Vagina (tissue), 2 donors: Measurements from ENCODE around the gene GRM7. TPM values are rescaled to one million over a fixed set of nuclear protein-coding genes. Genes with fewer than 3 reads are reported as not detected.

Source experiments
- DNase-seq, 2 donors: peaks; one replicate each; pipeline ENCODE4 v3.0.0-alpha.2; 2017; ENCODE audit errors: extremely low spot score in 2 of 2
- H3K27ac ChIP-seq: fragments of 200-600 bp; sonication (generic); one replicate; pipeline ENCODE4 v1.5.1; 2019
- H3K27me3 ChIP-seq: fragments of 200-600 bp; sonication (generic); one replicate; pipeline ENCODE4 v1.5.1; 2019
- H3K36me3 ChIP-seq, 2 donors: fragments of 200-600 bp; sonication (generic); one replicate each; pipeline ENCODE4 v1.5.1; 2017 to 2019
- H3K4me1 ChIP-seq: fragments of 200-600 bp; sonication (generic); one replicate; pipeline ENCODE4 v1.5.1; 2019
- H3K4me3 ChIP-seq, 2 donors: fragments of 200-600 bp; sonication (generic); 1 replicate in 1 of 2; 2 replicates in 1 of 2; pipeline ENCODE4 v1.5.1; 2016 to 2019
- H3K9me3 ChIP-seq: fragments of 200-600 bp; sonication (generic); one replicate; pipeline ENCODE4 v1.5.1; 2019
- CTCF ChIP-seq, 3 experiments: fragments of 450-650 bp in 2 of 3; fragments of 200-600 bp in 1 of 3; sonication (generic) in 1 of 3; IDR thresholded peaks; one replicate each; pipeline ENCODE4 v1.5.1; 2017 to 2019; ENCODE audit warnings: antibody characterized with exemption in 3 of 3, mild to moderate bottlenecking in 2 of 3, moderate library complexity in 2 of 3
- POLR2A ChIP-seq, 2 donors: fragments of 450-650 bp; IDR thresholded peaks; one replicate each; pipeline ENCODE4 v1.6.1; 2017; ENCODE audit warnings: antibody characterized with exemption in 2 of 2, mild to moderate bottlenecking in 2 of 2, moderate library complexity in 2 of 2
- POLR2AphosphoS5 ChIP-seq, 2 donors: sonication (generic); formaldehyde crosslinking; IDR thresholded peaks; one replicate each; pipeline ENCODE4 v1.9.0; 2017; ENCODE audit warnings: antibody characterized with exemption in 2 of 2, mild to moderate bottlenecking in 2 of 2, low read depth in 1 of 2; ENCODE audit not compliant: insufficient read depth in 1 of 2
- intact Hi-C: fragments of 100-400 bp; cut with DNase I; formaldehyde crosslinking; loops from one replicate; pipeline ENCODE4 v1.15.1; 2023
- total RNA-seq: library from RNA; depleted of rRNA; stranded (reverse); fragments of >200 nt; gene quantifications from one replicate; pipeline ENCODE4 v1.2.3, GENCODE V29; 2016

Gene GRM7
- total RNA-seq, 1 donor from 2014 or later = 2.0 TPM

- no peak for DNase-seq
- Histone ChIP-seq H3K4me1 (peaks cover 8% of the 10 kb centered on the region), H3K4me3 (no peak overlapping the region), H3K27ac (no peak overlapping the region), H3K9me3 (no peaks in the 10 kb centered on the region), H3K36me3 (no peaks in the 10 kb centered on the region), H3K27me3 (no peaks in the 10 kb centered on the region)
- no peak for TF ChIP-seq POLR2AphosphoS5 (IDR thresholded peaks at IDR 0.05; ENCODE audit: insufficient read depth in 1 of 2, low read depth in 1 of 2)
- no peak for TF ChIP-seq POLR2A (IDR thresholded peaks at IDR 0.05)
- TF ChIP-seq CTCF (IDR thresholded peaks at IDR 0.05) = no peak
- intact Hi-C loops = no loop called here
These were observed 520.8 kb downstream of the GRM7 start for GRCh38 chr3:7381741-7382140.

GRCh38 chr3:7382293-7383010 lies 521.5 kb downstream of the GRM7 start:
- Histone ChIP-seq H3K4me3 (no peak overlapping the region), H3K27ac (no peak overlapping the region), H3K4me1 (peaks cover 8% of the 10 kb centered on the region), H3K9me3 (no peaks in the 10 kb centered on the region), H3K27me3 (no peaks in the 10 kb centered on the region), H3K36me3 (no peaks in the 10 kb centered on the region)
- intact Hi-C loops = no loop called here
- TF ChIP-seq POLR2A (IDR thresholded peaks at IDR 0.05) (no peak), POLR2AphosphoS5 (IDR thresholded peaks at IDR 0.05; ENCODE audit: insufficient read depth in 1 of 2, low read depth in 1 of 2) (peak in 1 of 2 donors; percentile 37), CTCF (IDR thresholded peaks at IDR 0.05) (no peak)
- no peak for DNase-seq

DNA sequence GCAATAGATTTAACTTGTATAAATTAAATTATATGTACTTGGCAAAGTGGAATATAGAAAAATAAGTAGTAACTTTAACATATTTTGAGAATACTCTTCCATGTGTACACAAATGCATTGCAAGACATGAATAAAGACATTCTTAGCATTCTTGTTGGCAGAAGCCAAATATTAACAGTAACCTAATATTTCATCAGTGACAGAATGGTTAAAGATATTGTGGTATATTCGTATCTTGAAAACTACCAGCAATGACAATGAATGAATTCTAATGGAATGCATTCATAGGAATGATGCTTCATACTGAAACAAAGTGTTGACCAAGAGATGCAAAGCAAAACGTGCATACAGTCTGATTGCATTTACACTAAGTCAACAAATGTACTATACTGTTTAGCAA lies 524.7 kb downstream of the GRM7 start:
- H3K4me1 ChIP-seq = peaks cover 8% of the 10 kb centered on the region
- H3K36me3 ChIP-seq = no peaks in the 10 kb centered on the region
- H3K27ac ChIP-seq = no peak overlapping the region
- H3K4me3 ChIP-seq = no peak overlapping the region
- no peak for TF ChIP-seq POLR2A (IDR thresholded peaks at IDR 0.05)
- TF ChIP-seq CTCF (IDR thresholded peaks at IDR 0.05) = no peak
- intact Hi-C loops = no loop called here
- no peak for DNase-seq
- no peaks in the 10 kb centered on the region for H3K27me3 ChIP-seq
- no peaks in the 10 kb centered on the region for H3K9me3 ChIP-seq

- Histone ChIP-seq H3K27ac (no peak overlapping the region), H3K4me1 (no peaks in the 10 kb centered on the region), H3K27me3 (no peaks in the 10 kb centered on the region), H3K4me3 (no peak overlapping the region), H3K9me3 (no peaks in the 10 kb centered on the region), H3K36me3 (no peaks in the 10 kb centered on the region)
- intact Hi-C loops = no loop called here
- no peak for TF ChIP-seq POLR2A (IDR thresholded peaks at IDR 0.05)
- TF ChIP-seq CTCF (IDR thresholded peaks at IDR 0.05) = no peak
- no peak for TF ChIP-seq POLR2AphosphoS5 (IDR thresholded peaks at IDR 0.05; ENCODE audit: insufficient read depth in 1 of 2, low read depth in 1 of 2)
- no peak for DNase-seq
These were observed 527.1 kb downstream of the GRM7 start for GRCh38 chr3:7388026-7388425.

DNA sequence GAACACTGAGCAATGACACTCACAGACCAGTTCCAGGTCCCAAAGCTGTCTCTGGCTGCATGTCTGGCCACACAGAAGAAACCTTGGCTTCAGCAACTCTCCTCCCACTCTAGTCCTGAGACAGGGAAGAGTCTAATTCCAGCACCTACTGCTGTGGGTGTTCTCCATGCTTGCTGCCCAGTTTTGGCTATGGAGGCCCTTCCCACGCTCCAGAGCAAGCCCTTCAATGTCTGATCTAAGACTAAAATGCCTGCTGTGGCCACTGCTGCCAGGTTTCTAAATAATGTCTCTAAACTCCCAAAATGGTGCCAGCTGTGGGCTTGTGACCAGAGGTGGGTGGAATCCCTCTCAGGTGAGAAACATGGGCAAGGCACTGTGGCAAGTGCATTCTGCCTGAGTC lies 531.3 kb downstream of the GRM7 start:
- Histone ChIP-seq H3K27me3 (no peaks in the 10 kb centered on the region), H3K4me1 (no peaks in the 10 kb centered on the region), H3K27ac (no peak overlapping the region), H3K4me3 (no peak overlapping the region), H3K36me3 (no peaks in the 10 kb centered on the region), H3K9me3 (no peaks in the 10 kb centered on the region)
- intact Hi-C loops = no loop called here
- DNase-seq = no peak
- no peak for TF ChIP-seq POLR2A (IDR thresholded peaks at IDR 0.05)
